Fibroblast of lung (primary cell): ENCODE data around the gene LPP. TPM values are rescaled to one million over a fixed set of nuclear protein-coding genes. Genes with fewer than 3 reads are reported as not detected.

Source experiments
- DNase-seq, 2 donors: peaks; one replicate each; pipeline versions ENCODE4 v3.0.0 to v3.0.0-alpha.2; 2010; ENCODE audit warnings: low read depth in 2 of 2
- H2AFZ ChIP-seq: 2 replicates; pipeline ENCODE4 v1.5.1; 2012; ENCODE audit warnings: low read length, control low read depth, inconsistent platforms
- H3K27ac ChIP-seq: 2 replicates; pipeline ENCODE4 v1.5.1; 2011; ENCODE audit warnings: low read length, control low read depth; ENCODE audit not compliant: insufficient read depth
- H3K27me3 ChIP-seq: 2 replicates; pipeline ENCODE4 v1.5.1; 2011; ENCODE audit warnings: mild to moderate bottlenecking, low read length; ENCODE audit not compliant: control insufficient read depth, insufficient read depth
- H3K36me3 ChIP-seq: 2 replicates; pipeline ENCODE4 v1.5.1; 2011; ENCODE audit warnings: low read length; ENCODE audit not compliant: control insufficient read depth, insufficient read depth
- H3K4me1 ChIP-seq: 2 replicates; pipeline ENCODE4 v1.5.1; 2011; ENCODE audit warnings: low read length; ENCODE audit not compliant: control insufficient read depth, insufficient read depth; ENCODE audit errors: extremely low read depth
- H3K4me2 ChIP-seq: 2 replicates; pipeline ENCODE4 v1.5.1; 2011; ENCODE audit warnings: low read length, control low read depth; ENCODE audit not compliant: insufficient read depth; ENCODE audit errors: extremely low read depth
- H3K4me3 ChIP-seq, 4 experiments: fragments of 200-600 bp in 1 of 4; sonication (generic) in 1 of 4; replicated peaks in 1 of 4; 2 replicates each; pipeline ENCODE4 v1.5.1; 2011 to 2016; ENCODE audit warnings: low read length in 4 of 4, low read depth in 3 of 4, mild to moderate bottlenecking in 3 of 4, control low read depth in 2 of 4, inconsistent platforms in 1 of 4, mixed read lengths in 1 of 4; ENCODE audit not compliant: insufficient read depth in 1 of 4; ENCODE audit errors: control extremely low read depth in 1 of 4
- H3K79me2 ChIP-seq: 2 replicates; pipeline ENCODE4 v1.5.1; 2012; ENCODE audit warnings: mild to moderate bottlenecking, low read length, inconsistent platforms; ENCODE audit not compliant: control insufficient read depth, insufficient read depth
- H3K9ac ChIP-seq: 2 replicates; pipeline ENCODE4 v1.5.1; 2011; ENCODE audit warnings: mild to moderate bottlenecking, low read length, control low read depth; ENCODE audit not compliant: insufficient read depth
- H3K9me3 ChIP-seq: 2 replicates; pipeline ENCODE4 v1.5.1; 2012; ENCODE audit warnings: low read depth, low read length; ENCODE audit not compliant: control insufficient read depth, insufficient read depth
- H4K20me1 ChIP-seq: 2 replicates; pipeline ENCODE4 v1.5.1; 2011; ENCODE audit warnings: low read length; ENCODE audit not compliant: control insufficient read depth, insufficient read depth; ENCODE audit errors: extremely low read depth
- EZH2 ChIP-seq: IDR thresholded peaks from 2 replicates; pipeline ENCODE4 v1.5.1; 2012; ENCODE audit warnings: low read length, control low read depth, mild to moderate bottlenecking; ENCODE audit errors: missing control alignments
- polyA plus RNA-seq, 2 donors: library from polyadenylated mRNA; depleted of rRNA in 1 of 2; stranded (reverse) in 1 of 2; unstranded in 1 of 2; fragments of >200 nt; gene quantifications; 2 replicates each; pipeline ENCODE4 v1.2.1, GENCODE V29; 2011 to 2012; ENCODE audit warnings: missing spikeins in 1 of 2
- total RNA-seq: library from RNA; depleted of rRNA; stranded (reverse); fragments of >200 nt; gene quantifications from 2 replicates; pipeline ENCODE4 v1.2.1, GENCODE V29; 2014
- TF ChIP-seq, protein P1 (sequence below), 2 donors: IDR thresholded peaks in 1 of 2; conservative IDR thresholded peaks in 1 of 2; 1 replicate in 1 of 2; 2 replicates in 1 of 2; pipeline ENCODE4 v1.5.1; 2011 to 2012; ENCODE audit warnings: low read length in 2 of 2, control low read depth in 1 of 2, inconsistent platforms in 1 of 2, low read depth in 1 of 2, mild to moderate bottlenecking in 1 of 2

Gene LPP
- total and polyA plus RNA-seq, 2 donors (not counting 1 experiment from before 2014, with no cell fraction given): 69.0 to 124 TPM

DNA sequence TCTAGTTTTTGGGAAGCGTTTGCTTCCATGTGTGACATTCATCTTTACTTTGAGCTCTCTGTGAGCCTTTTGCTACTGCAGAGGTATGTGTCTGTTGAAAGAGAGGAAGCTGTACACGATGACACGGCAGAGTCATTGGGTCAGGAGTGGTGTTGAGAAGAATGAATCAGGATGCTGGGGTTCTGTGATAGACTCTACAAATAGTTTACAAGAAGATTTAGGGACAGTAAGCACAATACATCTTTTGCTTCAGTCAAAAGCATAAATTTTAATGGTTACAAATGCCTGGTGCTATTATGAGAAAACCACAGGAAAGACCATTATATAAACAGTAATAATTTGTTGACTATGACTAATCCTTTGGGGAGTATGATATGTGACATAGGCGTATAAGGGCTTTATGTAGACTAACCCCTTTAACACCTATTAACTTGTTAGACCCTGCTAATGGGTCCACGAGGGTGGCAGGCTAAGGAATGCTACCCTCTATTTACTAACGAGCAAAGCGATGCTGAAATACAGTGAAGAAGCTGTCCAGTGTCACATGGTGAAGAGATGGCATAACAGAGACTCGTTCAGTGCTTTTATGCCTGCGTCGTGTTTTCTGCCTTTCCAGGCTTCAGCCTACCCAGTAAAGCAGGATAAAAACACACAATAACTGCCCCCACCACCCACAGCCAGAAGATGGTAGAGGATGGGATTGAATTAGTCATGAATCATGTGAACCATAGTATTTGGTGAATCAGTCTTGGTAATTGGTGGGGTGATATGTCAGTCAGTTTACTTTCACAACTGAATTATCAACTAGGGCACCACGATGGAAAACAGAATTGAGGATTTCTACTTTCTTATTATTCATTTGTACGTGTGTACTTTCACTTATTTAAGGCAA, 118.8 kb downstream of the LPP start:
- peaks cover 60% of the 10 kb centered on the region for H3K79me2 ChIP-seq
- peak overlapping the region; percentile 85 for H3K27ac ChIP-seq
- H3K4me3 ChIP-seq: no peak overlapping the region
- H3K27me3 ChIP-seq: no peaks in the 10 kb centered on the region
- DNase-seq: peak; percentile 84 to 94
- peaks cover 40% of the 10 kb centered on the region for H3K4me1 ChIP-seq
- no peaks in the 10 kb centered on the region for H3K36me3 ChIP-seq
- H4K20me1 ChIP-seq: no peaks in the 10 kb centered on the region
- H3K9ac ChIP-seq: no peak overlapping the region
- peak overlapping the region; percentile 62 for H3K4me2 ChIP-seq
- H3K9me3 ChIP-seq: no peaks in the 10 kb centered on the region
- no peak overlapping the region for H2AFZ ChIP-seq
- TF ChIP-seq EZH2: no peak

DNA sequence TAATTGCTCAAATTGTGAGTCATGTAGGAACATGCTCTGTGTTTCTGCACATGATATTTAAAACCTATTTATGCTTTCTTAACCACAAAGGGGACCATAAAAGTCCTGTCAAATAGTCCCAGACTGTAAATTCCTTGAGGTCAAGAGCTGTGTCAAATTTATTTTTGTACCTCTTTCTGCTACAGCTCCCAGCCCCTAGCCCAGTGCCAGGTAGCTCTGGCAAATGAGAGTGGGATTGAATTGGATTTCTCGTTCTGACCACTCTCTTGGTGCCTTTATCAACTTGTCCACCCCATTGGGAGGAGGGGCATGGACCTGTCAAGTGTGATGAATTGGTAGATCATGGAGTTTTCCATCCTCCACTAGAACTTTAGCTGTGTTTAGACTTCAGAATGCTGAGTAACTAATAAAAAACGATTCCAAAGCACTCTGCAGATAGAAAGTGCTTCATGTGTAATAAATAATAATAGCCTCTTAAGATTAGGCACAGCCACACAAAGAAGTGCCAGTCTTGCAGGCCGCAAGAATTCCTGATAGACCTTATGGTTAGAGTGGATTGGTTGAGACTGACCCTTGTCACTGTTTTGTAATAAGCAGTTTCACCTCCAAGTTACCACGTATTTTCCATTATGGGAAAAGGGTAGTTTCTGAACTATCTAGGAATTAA, 120.4 kb downstream of the LPP start:
- H3K27ac ChIP-seq: no peak overlapping the region
- no peak overlapping the region for H3K9ac ChIP-seq
- no peak for TF ChIP-seq EZH2
- TF ChIP-seq, protein P1, sequence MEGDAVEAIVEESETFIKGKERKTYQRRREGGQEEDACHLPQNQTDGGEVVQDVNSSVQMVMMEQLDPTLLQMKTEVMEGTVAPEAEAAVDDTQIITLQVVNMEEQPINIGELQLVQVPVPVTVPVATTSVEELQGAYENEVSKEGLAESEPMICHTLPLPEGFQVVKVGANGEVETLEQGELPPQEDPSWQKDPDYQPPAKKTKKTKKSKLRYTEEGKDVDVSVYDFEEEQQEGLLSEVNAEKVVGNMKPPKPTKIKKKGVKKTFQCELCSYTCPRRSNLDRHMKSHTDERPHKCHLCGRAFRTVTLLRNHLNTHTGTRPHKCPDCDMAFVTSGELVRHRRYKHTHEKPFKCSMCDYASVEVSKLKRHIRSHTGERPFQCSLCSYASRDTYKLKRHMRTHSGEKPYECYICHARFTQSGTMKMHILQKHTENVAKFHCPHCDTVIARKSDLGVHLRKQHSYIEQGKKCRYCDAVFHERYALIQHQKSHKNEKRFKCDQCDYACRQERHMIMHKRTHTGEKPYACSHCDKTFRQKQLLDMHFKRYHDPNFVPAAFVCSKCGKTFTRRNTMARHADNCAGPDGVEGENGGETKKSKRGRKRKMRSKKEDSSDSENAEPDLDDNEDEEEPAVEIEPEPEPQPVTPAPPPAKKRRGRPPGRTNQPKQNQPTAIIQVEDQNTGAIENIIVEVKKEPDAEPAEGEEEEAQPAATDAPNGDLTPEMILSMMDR (conservative IDR thresholded peaks at IDR 0.05 in 1 of 2, IDR thresholded peaks at IDR 0.05 in 1 of 2; ENCODE audit: low read depth in 1 of 2, low read length in 2 of 2): no peak
- peaks cover 59% of the 10 kb centered on the region for H3K79me2 ChIP-seq
- H3K36me3 ChIP-seq: no peaks in the 10 kb centered on the region
- no peaks in the 10 kb centered on the region for H3K9me3 ChIP-seq
- DNase-seq: peak; percentile 73 to 77
- H3K4me1 ChIP-seq: peaks cover 32% of the 10 kb centered on the region
- peak overlapping the region; percentile 6 for H3K4me2 ChIP-seq
- H4K20me1 ChIP-seq: no peaks in the 10 kb centered on the region
- H3K27me3 ChIP-seq: no peaks in the 10 kb centered on the region
- no peak overlapping the region for H2AFZ ChIP-seq
- H3K4me3 ChIP-seq: no peak overlapping the region

DNA sequence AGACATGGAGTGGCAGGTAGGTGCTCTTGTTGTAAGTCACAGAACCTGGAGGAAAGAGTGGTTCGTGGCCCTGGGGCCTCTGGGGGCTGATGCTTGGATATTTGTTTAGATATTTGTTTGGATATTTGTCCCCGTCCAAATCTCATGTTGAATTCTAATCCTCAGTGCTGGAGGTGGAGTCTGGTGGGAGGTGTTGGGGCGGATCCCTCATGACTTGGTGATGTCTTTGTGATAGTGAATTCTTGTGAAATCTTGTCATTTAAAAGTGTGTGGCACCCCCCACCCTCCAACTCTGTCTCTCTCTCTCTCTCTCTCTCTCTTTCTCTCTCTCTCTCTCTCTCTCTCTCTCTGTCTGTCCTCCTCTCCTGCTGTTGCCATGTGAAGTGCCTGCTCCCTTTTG, 122.4 kb downstream of the LPP start:
- Histone ChIP-seq H3K4me1 (peaks cover 20% of the 10 kb centered on the region), H3K4me3 (no peak overlapping the region), H3K27me3 (no peaks in the 10 kb centered on the region), H2AFZ (no peak overlapping the region), H3K27ac (no peak overlapping the region), H3K79me2 (peaks cover 68% of the 10 kb centered on the region), H3K9ac (no peak overlapping the region), H3K9me3 (no peaks in the 10 kb centered on the region), H4K20me1 (no peaks in the 10 kb centered on the region), H3K4me2 (no peak overlapping the region), H3K36me3 (no peaks in the 10 kb centered on the region)
- no peak for DNase-seq
- TF ChIP-seq EZH2: no peak
- TF ChIP-seq, protein P1 (conservative IDR thresholded peaks at IDR 0.05 in 1 of 2, IDR thresholded peaks at IDR 0.05 in 1 of 2; ENCODE audit: low read depth in 1 of 2, low read length in 2 of 2): no peak
